H9 (cell line): ENCODE data around the gene MYOCD. TPM values are rescaled to one million over a fixed set of nuclear protein-coding genes. Genes with fewer than 3 reads are reported as not detected.

ENCODE experiments used
- DNase-seq: peaks from one replicate; pipeline ENCODE4 v3.0.0-alpha.2; 2017
- H2AFZ ChIP-seq: one replicate; pipeline ENCODE4 v1.6.1; 2013; ENCODE audit warnings: mild to moderate bottlenecking, low read length, control low read depth, moderate library complexity
- H2AK5ac ChIP-seq: 2 replicates; pipeline ENCODE4 v1.6.1; 2013; ENCODE audit warnings: low read length, control low read depth, mixed read lengths; ENCODE audit not compliant: insufficient read length
- H2BK120ac ChIP-seq: one replicate; pipeline ENCODE4 v1.6.1; 2013; ENCODE audit warnings: low read depth, mild to moderate bottlenecking, low read length, control low read depth, inconsistent platforms; ENCODE audit not compliant: poor library complexity, severe bottlenecking
- H2BK12ac ChIP-seq: 2 replicates; pipeline ENCODE4 v1.6.1; 2013; ENCODE audit warnings: low read length, control low read depth, mixed read lengths, low read depth; ENCODE audit not compliant: insufficient read length
- H2BK15ac ChIP-seq: 2 replicates; pipeline ENCODE4 v1.6.1; 2013; ENCODE audit warnings: low read depth, low read length, control low read depth
- H2BK20ac ChIP-seq: one replicate; pipeline ENCODE4 v1.6.1; 2013; ENCODE audit warnings: low read depth, mild to moderate bottlenecking, low read length, control low read depth, inconsistent platforms; ENCODE audit not compliant: poor library complexity, severe bottlenecking
- H2BK5ac ChIP-seq: 2 replicates; pipeline ENCODE4 v1.6.1; 2013; ENCODE audit warnings: low read length, control low read depth, mixed read lengths; ENCODE audit not compliant: insufficient read length
- H3K14ac ChIP-seq: 2 replicates; pipeline ENCODE4 v1.6.1; 2013; ENCODE audit warnings: low read length, control low read depth; ENCODE audit not compliant: insufficient read depth
- H3K18ac ChIP-seq: 2 replicates; pipeline ENCODE4 v1.6.1; 2013; ENCODE audit warnings: low read depth, mild to moderate bottlenecking, mixed read lengths, low read length, control low read depth; ENCODE audit not compliant: insufficient read length
- H3K23ac ChIP-seq: 2 replicates; pipeline ENCODE4 v1.6.1; 2013; ENCODE audit warnings: low read length, control low read depth, mixed read lengths, low read depth; ENCODE audit not compliant: insufficient read length
- H3K23me2 ChIP-seq: 2 replicates; pipeline ENCODE4 v1.6.1; 2013; ENCODE audit warnings: low read depth, mild to moderate bottlenecking, mixed read lengths, low read length, control low read depth; ENCODE audit not compliant: insufficient read length, poor library complexity, severe bottlenecking
- H3K27ac ChIP-seq: 2 replicates; pipeline ENCODE4 v1.5.1; 2013; ENCODE audit warnings: low read length, control low read depth, mixed read lengths, low read depth; ENCODE audit not compliant: insufficient read length
- H3K27me3 ChIP-seq: 2 replicates; pipeline ENCODE4 v1.6.1; 2013; ENCODE audit warnings: low read length, control low read depth, inconsistent platforms; ENCODE audit not compliant: insufficient read depth
- H3K4ac ChIP-seq: 2 replicates; pipeline ENCODE4 v1.6.1; 2013; ENCODE audit warnings: low read depth, mild to moderate bottlenecking, control low read depth, inconsistent platforms, low read length, moderate library complexity
- H3K4me1 ChIP-seq: 2 replicates; pipeline ENCODE4 v1.6.1; 2013; ENCODE audit warnings: low read length, control low read depth, inconsistent platforms; ENCODE audit not compliant: insufficient read depth
- H3K4me2 ChIP-seq: 2 replicates; pipeline ENCODE4 v1.6.1; 2013; ENCODE audit warnings: low read length, control low read depth, mixed read lengths; ENCODE audit not compliant: insufficient read length, insufficient read depth
- H3K56ac ChIP-seq: 2 replicates; pipeline ENCODE4 v1.6.1; 2013; ENCODE audit warnings: low read depth, mild to moderate bottlenecking, mixed read lengths, low read length, control low read depth; ENCODE audit not compliant: insufficient read length
- H3K79me1 ChIP-seq: 2 replicates; pipeline ENCODE4 v1.6.1; 2013; ENCODE audit warnings: low read depth, mild to moderate bottlenecking, moderate library complexity, low read length, control low read depth, inconsistent platforms; ENCODE audit not compliant: insufficient read depth, poor library complexity, severe bottlenecking
- H3K79me2 ChIP-seq: 2 replicates; pipeline ENCODE4 v1.6.1; 2013; ENCODE audit warnings: low read length, control low read depth, inconsistent platforms; ENCODE audit not compliant: insufficient read depth
- H3K9ac ChIP-seq: 2 replicates; pipeline ENCODE4 v1.6.1; 2013; ENCODE audit warnings: low read length, control low read depth, mixed read lengths; ENCODE audit not compliant: insufficient read length; ENCODE audit errors: extremely low read depth
- H3K9me3 ChIP-seq: one replicate; pipeline ENCODE4 v1.6.1; 2013; ENCODE audit warnings: low read depth, low read length, inconsistent platforms; ENCODE audit not compliant: control insufficient read depth
- H3T11ph ChIP-seq: one replicate; pipeline ENCODE4 v1.6.1; 2013; ENCODE audit warnings: mild to moderate bottlenecking, low read length, control low read depth, inconsistent platforms
- H4K20me1 ChIP-seq: one replicate; pipeline ENCODE4 v1.6.1; 2013; ENCODE audit not compliant: control insufficient read depth, insufficient read length, insufficient read depth
- H4K5ac ChIP-seq: 2 replicates; pipeline ENCODE4 v1.6.1; 2013; ENCODE audit warnings: low read depth, mild to moderate bottlenecking, mixed read lengths, low read length, control low read depth; ENCODE audit not compliant: insufficient read length
- H4K8ac ChIP-seq: replicated peaks from 2 replicates; pipeline ENCODE4 v1.6.1; 2013; ENCODE audit warnings: low read length, control low read depth, mixed read lengths, low read depth; ENCODE audit not compliant: insufficient read length
- H4K91ac ChIP-seq: 2 replicates; pipeline ENCODE4 v1.6.1; 2013; ENCODE audit warnings: low read depth, mild to moderate bottlenecking, moderate library complexity, mixed read lengths, low read length, control low read depth; ENCODE audit not compliant: insufficient read length
- H3K27ac Mint-ChIP-seq, 3 experiments: 2 replicates in 2 of 3; 3 replicates in 1 of 3; pipeline ENCODE4 v1.8.0; 2020 to 2021; ENCODE audit warnings: mixed read lengths in 3 of 3, mild to moderate bottlenecking in 1 of 3, moderate library complexity in 1 of 3
- H3K27me3 Mint-ChIP-seq: 2 replicates; pipeline ENCODE4 v1.8.0; 2021; ENCODE audit warnings: low read depth, mild to moderate bottlenecking, moderate library complexity, mixed read lengths
- H3K36me3 Mint-ChIP-seq, 3 experiments: 2 replicates in 2 of 3; 3 replicates in 1 of 3; pipeline ENCODE4 v1.8.0; 2020 to 2021; ENCODE audit warnings: low read depth in 3 of 3, mixed read lengths in 3 of 3; ENCODE audit not compliant: insufficient read depth in 1 of 3
- H3K4me1 Mint-ChIP-seq, 2 experiments: 2 replicates each; pipeline ENCODE4 v1.8.0; 2020; ENCODE audit warnings: mixed read lengths in 2 of 2
- H3K4me3 Mint-ChIP-seq, 2 experiments: 2 replicates in 1 of 2; 3 replicates in 1 of 2; pipeline ENCODE4 v1.8.0; 2020 to 2021; ENCODE audit warnings: mild to moderate bottlenecking in 2 of 2, mixed read lengths in 2 of 2, moderate library complexity in 1 of 2
- H3K9me3 Mint-ChIP-seq, 2 experiments: 2 replicates in 1 of 2; 3 replicates in 1 of 2; pipeline ENCODE4 v1.8.0; 2020; ENCODE audit warnings: mild to moderate bottlenecking in 2 of 2, mixed read lengths in 2 of 2, moderate library complexity in 1 of 2
- WGBS: extraction: QIAGEN DNeasy Blood & Tissue Kit; methylation state at CpG from one replicate; pipeline ENCODE4 v1.1.7; 2013; ENCODE audit warnings: missing lambda C conversion rate, low lambda C conversion rate, mixed read lengths; ENCODE audit not compliant: insufficient read length; ENCODE audit errors: extremely low coverage; 5-methylcytosine and 5-hydroxymethylcytosine counted together
- total RNA-seq: library from RNA; stranded (reverse); gene quantifications from 2 replicates; pipeline ENCODE4 v1.2.1, GENCODE V29; 2021
- TF ChIP-seq, protein P1 (sequence below): fragments of 200-600 bp; sonication (generic); conservative IDR thresholded peaks from 3 replicates; pipeline ENCODE4 v1.8.0; 2021; ENCODE audit warnings: antibody characterized with exemption, mild to moderate bottlenecking

Gene MYOCD
- total RNA-seq, 1 experiment from 2014 or later: 0.17 TPM

DNA sequence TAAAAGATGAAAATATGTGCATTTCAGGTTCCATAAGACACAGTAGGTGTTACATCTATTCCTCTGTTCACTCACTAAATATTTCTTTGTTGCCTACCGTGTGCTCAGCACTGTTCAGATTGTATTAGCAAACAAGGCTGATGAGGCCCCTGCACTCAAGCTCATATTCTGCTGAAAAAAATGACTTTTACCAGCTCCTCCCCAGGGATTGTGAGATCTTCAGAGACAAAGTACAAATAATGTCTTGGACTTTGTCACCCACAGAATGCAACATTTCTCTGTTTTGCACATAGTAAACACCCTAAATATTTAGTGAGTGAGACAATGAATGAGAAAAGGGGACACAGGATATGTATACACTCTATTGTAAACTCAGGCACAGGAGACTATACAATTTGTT lies 21.9 kb upstream of the MYOCD start:
- Mint-ChIP-seq H3K36me3 (peaks cover 0 to 5% (median 4%) of the 10 kb centered on the region in 3 experiments; a peak in 4 of 7 replicates), H3K4me3 (no peak overlapping the region), H3K27me3 (no peaks in the 10 kb centered on the region), H3K4me1 (peaks cover 10 to 11% of the 10 kb centered on the region in 2 experiments), H3K27ac (peak overlapping the region in 2 of 3 experiments; percentile 38 to 96; a peak in 3 of 7 replicates), H3K9me3 (peaks cover 7 to 8% of the 10 kb centered on the region in 2 experiments; a peak in 4 of 5 replicates)
- Histone ChIP-seq H3K79me1 (no peaks in the 10 kb centered on the region), H3K27me3 (no peaks in the 10 kb centered on the region), H3K4ac (no peak overlapping the region), H4K91ac (no peak overlapping the region), H3K9ac (no peak overlapping the region), H2BK5ac (no peak overlapping the region), H3K23me2 (no peaks in the 10 kb centered on the region), H3K4me2 (no peak overlapping the region), H4K20me1 (no peaks in the 10 kb centered on the region), H2BK120ac (no peak overlapping the region), H4K5ac (no peak overlapping the region), H2AK5ac (no peak overlapping the region), H3K4me1 (peaks cover 3% of the 10 kb centered on the region; the same call in 1 of the 2 replicates), H4K8ac (no peak overlapping the region), H3K27ac (no peak overlapping the region), H3K18ac (no peak overlapping the region), H3K9me3 (no peaks in the 10 kb centered on the region), H3K79me2 (no peaks in the 10 kb centered on the region), H2BK20ac (no peak overlapping the region), H3K56ac (no peak overlapping the region), H3T11ph (no peak overlapping the region), H2AFZ (no peak overlapping the region), H2BK15ac (no peak overlapping the region), H3K14ac (no peak overlapping the region), H3K23ac (no peak overlapping the region), H2BK12ac (no peak overlapping the region)
- WGBS: no CpG with 5 or more reads among the region's 1 CpG
- no peak for DNase-seq
- TF ChIP-seq, protein P1, sequence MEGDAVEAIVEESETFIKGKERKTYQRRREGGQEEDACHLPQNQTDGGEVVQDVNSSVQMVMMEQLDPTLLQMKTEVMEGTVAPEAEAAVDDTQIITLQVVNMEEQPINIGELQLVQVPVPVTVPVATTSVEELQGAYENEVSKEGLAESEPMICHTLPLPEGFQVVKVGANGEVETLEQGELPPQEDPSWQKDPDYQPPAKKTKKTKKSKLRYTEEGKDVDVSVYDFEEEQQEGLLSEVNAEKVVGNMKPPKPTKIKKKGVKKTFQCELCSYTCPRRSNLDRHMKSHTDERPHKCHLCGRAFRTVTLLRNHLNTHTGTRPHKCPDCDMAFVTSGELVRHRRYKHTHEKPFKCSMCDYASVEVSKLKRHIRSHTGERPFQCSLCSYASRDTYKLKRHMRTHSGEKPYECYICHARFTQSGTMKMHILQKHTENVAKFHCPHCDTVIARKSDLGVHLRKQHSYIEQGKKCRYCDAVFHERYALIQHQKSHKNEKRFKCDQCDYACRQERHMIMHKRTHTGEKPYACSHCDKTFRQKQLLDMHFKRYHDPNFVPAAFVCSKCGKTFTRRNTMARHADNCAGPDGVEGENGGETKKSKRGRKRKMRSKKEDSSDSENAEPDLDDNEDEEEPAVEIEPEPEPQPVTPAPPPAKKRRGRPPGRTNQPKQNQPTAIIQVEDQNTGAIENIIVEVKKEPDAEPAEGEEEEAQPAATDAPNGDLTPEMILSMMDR: no peak
